Endothelial cell of umbilical vein (primary cell): ENCODE measurements around the gene ACTL7A.

ENCODE experiments used
- FOS ChIP-seq: IDR thresholded peaks from 2 replicates; pipeline ENCODE4 v1.6.1; 2011; ENCODE audit warnings: mild to moderate bottlenecking, low read length, moderate library complexity, borderline replicate concordance; ENCODE audit not compliant: insufficient read depth
- MYC ChIP-seq: IDR thresholded peaks from one replicate; pipeline ENCODE4 v1.6.1; 2011; ENCODE audit warnings: mild to moderate bottlenecking, low read depth, low read length
- TF ChIP-seq, protein P1 (sequence below), 2 donors: IDR thresholded peaks; 1 replicate in 1 of 2; 2 replicates in 1 of 2; pipeline ENCODE4 v1.5.1; 2011; ENCODE audit warnings: low read length in 2 of 2, mild to moderate bottlenecking in 2 of 2, moderate library complexity in 2 of 2, control low read depth in 1 of 2, inconsistent platforms in 1 of 2, low read depth in 1 of 2; ENCODE audit not compliant: insufficient read depth in 1 of 2; ENCODE audit errors: extremely low read depth in 1 of 2
- TF ChIP-seq, protein P2 (sequence below): IDR thresholded peaks from 2 replicates; pipeline ENCODE4 v1.6.1; 2011; ENCODE audit not compliant: insufficient read depth, insufficient read length

DNA sequence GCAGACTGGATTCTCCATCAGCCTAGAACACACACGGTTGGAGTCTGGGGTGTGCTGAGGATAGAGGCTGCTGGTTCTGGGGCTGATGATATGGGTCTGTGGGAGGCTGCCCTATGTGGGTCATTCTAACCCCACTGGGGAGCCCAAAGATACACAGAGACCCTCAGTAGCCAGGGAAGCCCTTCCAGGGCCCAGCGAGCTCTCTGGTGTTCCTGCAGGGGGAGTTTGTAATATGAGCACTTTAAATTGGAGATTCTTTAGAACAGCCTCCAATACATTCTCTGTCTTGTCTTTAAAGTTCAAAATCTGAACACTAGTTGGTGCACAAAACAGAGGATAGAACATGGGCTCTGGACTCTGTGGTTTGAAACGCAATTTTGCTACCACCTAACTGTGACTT is 2.4 kb downstream of the ACTL7A start:
- TF ChIP-seq, protein P1, sequence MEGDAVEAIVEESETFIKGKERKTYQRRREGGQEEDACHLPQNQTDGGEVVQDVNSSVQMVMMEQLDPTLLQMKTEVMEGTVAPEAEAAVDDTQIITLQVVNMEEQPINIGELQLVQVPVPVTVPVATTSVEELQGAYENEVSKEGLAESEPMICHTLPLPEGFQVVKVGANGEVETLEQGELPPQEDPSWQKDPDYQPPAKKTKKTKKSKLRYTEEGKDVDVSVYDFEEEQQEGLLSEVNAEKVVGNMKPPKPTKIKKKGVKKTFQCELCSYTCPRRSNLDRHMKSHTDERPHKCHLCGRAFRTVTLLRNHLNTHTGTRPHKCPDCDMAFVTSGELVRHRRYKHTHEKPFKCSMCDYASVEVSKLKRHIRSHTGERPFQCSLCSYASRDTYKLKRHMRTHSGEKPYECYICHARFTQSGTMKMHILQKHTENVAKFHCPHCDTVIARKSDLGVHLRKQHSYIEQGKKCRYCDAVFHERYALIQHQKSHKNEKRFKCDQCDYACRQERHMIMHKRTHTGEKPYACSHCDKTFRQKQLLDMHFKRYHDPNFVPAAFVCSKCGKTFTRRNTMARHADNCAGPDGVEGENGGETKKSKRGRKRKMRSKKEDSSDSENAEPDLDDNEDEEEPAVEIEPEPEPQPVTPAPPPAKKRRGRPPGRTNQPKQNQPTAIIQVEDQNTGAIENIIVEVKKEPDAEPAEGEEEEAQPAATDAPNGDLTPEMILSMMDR (IDR thresholded peaks at IDR 0.05; ENCODE audit: extremely low read depth in 1 of 2, insufficient read depth in 1 of 2, low read depth in 1 of 2, low read length in 2 of 2), result no peak
- TF ChIP-seq FOS, result no peak
- TF ChIP-seq MYC, result no peak
- TF ChIP-seq, protein P2, sequence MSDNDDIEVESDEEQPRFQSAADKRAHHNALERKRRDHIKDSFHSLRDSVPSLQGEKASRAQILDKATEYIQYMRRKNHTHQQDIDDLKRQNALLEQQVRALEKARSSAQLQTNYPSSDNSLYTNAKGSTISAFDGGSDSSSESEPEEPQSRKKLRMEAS, result no peak
